NCI-H187 treated with DMSO at 0.1 percent for 48 hours (cell line): ENCODE data around the gene TAOK2.
"Not testable (repeated sequence)": the region's sequence is repeated elsewhere in the genome, so short reads cannot be mapped to it uniquely, and the experiment has no call there.

Source experiments
- DNase-seq: peaks from one replicate; lab custom pipeline; 2025; lab: John Stamatoyannopoulos, UW

The TAOK2 gene

GRCh38 chr16:30003670-30004423, 30.2 kb downstream of the TAOK2 start:
- no peak for DNase-seq

- DNase-seq, result no peak
Measured at GRCh38 chr16:30004424-30004776, 30.7 kb downstream of the TAOK2 start.

- DNase-seq, result no peak
Measured at GRCh38 chr16:30004811-30005242, 31.2 kb downstream of the TAOK2 start.

GRCh38 chr16:30005341-30006094, 31.9 kb downstream of the TAOK2 start:
- no peak for DNase-seq

GRCh38 chr16:30006095-30006473, 32.4 kb downstream of the TAOK2 start:
- no peak for DNase-seq

- DNase-seq, result no peak
Measured at GRCh38 chr16:30006659-30007377, 33.1 kb downstream of the TAOK2 start.

GRCh38 chr16:30007378-30007895, 33.8 kb downstream of the TAOK2 start:
- DNase-seq, result no peak

GRCh38 chr16:30009085-30009862, 35.6 kb downstream of the TAOK2 start:
- DNase-seq, result no peak

- DNase-seq, result no peak
Measured at GRCh38 chr16:30009990-30010843, 36.5 kb downstream of the TAOK2 start.

GRCh38 chr16:30010844-30011713, 37.4 kb downstream of the TAOK2 start, which contains the start of gene DOC2A:
Gene DOC2A, minus strand, starts transcription at chr16:30011027. Its CDS starts 805 bp downstream, at chr16:30010222.
- no peak for DNase-seq

- no peak for DNase-seq
Measured at GRCh38 chr16:30011714-30012504, 38.2 kb downstream of the TAOK2 start.

GRCh38 chr16:30012598-30012997, 38.9 kb downstream of the TAOK2 start:
- DNase-seq, result not testable (repeated sequence)

- not testable (repeated sequence) for DNase-seq
Measured at GRCh38 chr16:30015450-30015849, 41.8 kb downstream of the TAOK2 start.

GRCh38 chr16:30016555-30017276, 43.0 kb downstream of the TAOK2 start:
- DNase-seq, result no peak

GRCh38 chr16:30017277-30017656, 43.6 kb downstream of the TAOK2 start:
- no peak for DNase-seq

- not testable (repeated sequence) for DNase-seq
Measured at GRCh38 chr16:30017937-30018336, 44.3 kb downstream of the TAOK2 start.

- DNase-seq, result no peak
Measured at GRCh38 chr16:30018731-30019158, 45.1 kb downstream of the TAOK2 start.

- no peak for DNase-seq
Measured at GRCh38 chr16:30022887-30023286, 49.2 kb downstream of the TAOK2 start, which contains the start of gene C16orf92. Gene C16orf92, plus strand, starts transcription at chr16:30023198. Its CDS starts 143 bp downstream, at chr16:30023341.
